GM12878 (cell line): ENCODE data around the gene COX6A2. TPM values are rescaled to one million over a fixed set of nuclear protein-coding genes. Genes with fewer than 3 reads are reported as not detected.

Experiments
- ATF7 ChIP-seq: fragments of 450-650 bp; IDR thresholded peaks from 2 replicates; pipeline ENCODE4 v1.6.1; 2016; ENCODE audit warnings: low read depth, mild to moderate bottlenecking
- CREB1 ChIP-seq: IDR thresholded peaks from 2 replicates; pipeline ENCODE4 v1.6.1; 2012; ENCODE audit warnings: low read depth, mild to moderate bottlenecking, inconsistent platforms
- HCFC1 ChIP-seq: fragments of 150-350 bp; IDR thresholded peaks from 2 replicates; pipeline ENCODE4 v1.6.1; 2014; ENCODE audit warnings: low read length
- JUNB ChIP-seq: IDR thresholded peaks from 2 replicates; pipeline ENCODE4 v1.6.1; 2016; ENCODE audit warnings: antibody characterized with exemption, mild to moderate bottlenecking
- NFIC ChIP-seq: IDR thresholded peaks from 2 replicates; pipeline ENCODE4 v1.6.1; 2012; ENCODE audit warnings: low read depth, mild to moderate bottlenecking, inconsistent platforms, low read length, moderate library complexity
- NR2C1 ChIP-seq: fragments of 450-650 bp; IDR thresholded peaks from 2 replicates; pipeline ENCODE4 v1.6.1; 2017; ENCODE audit warnings: antibody characterized with exemption, mild to moderate bottlenecking, moderate library complexity
- RBBP5 ChIP-seq: fragments of 200-600 bp; sonication (generic); conservative IDR thresholded peaks from 2 replicates; pipeline ENCODE4 v1.6.1; 2016
- ZNF207 ChIP-seq: fragments of 450-650 bp; IDR thresholded peaks from 2 replicates; pipeline ENCODE4 v1.6.1; 2014; ENCODE audit warnings: antibody characterized with exemption, mild to moderate bottlenecking, borderline replicate concordance
- ZNF217 ChIP-seq: fragments of 450-650 bp; IDR thresholded peaks from 2 replicates; pipeline ENCODE4 v1.6.1; 2017; ENCODE audit warnings: antibody characterized with exemption, mild to moderate bottlenecking
- ZSCAN29 ChIP-seq: fragments of 450-650 bp; IDR thresholded peaks from 2 replicates; pipeline ENCODE4 v1.6.1; 2017; ENCODE audit warnings: mild to moderate bottlenecking, moderate library complexity
- polyA plus RNA-seq, 11 experiments: library from polyadenylated mRNA; depleted of rRNA in 4 of 11; unstranded in 6 of 11; stranded (reverse) in 5 of 11; fragments of >200 nt; fragmentation: Nextera tagmentation in 4 of 11; fragmentation: Illumina TruSeq in 1 of 11; extraction: Ambion mirVana in 4 of 11; extraction: Trizol in 1 of 11; gene quantifications; 1 replicate in 1 of 11; 2 replicates in 10 of 11; pipeline versions ENCODE4 v1.2.1 to v1.2.3, GENCODE V29; 2011 to 2016; ENCODE audit warnings: inconsistent platforms in 2 of 11, missing spikeins in 2 of 11, low read depth in 1 of 11
- total RNA-seq, 4 experiments: library from RNA; depleted of rRNA in 3 of 4; stranded (reverse); fragments of >200 nt in 3 of 4; fragmentation: Illumina TruSeq in 1 of 4; extraction: Trizol in 1 of 4; gene quantifications; 2 replicates each; pipeline versions ENCODE4 v1.2.1 to v1.2.3, GENCODE V29; 2013 to 2021
- TF ChIP-seq, protein P1 (sequence below): fragments of 450-650 bp; IDR thresholded peaks from 2 replicates; pipeline ENCODE4 v1.6.1; 2017; ENCODE audit warnings: mild to moderate bottlenecking, moderate library complexity
- TF ChIP-seq, protein P2 (sequence below): fragments of 450-650 bp; IDR thresholded peaks from 2 replicates; pipeline ENCODE4 v1.6.1; 2016; ENCODE audit warnings: mild to moderate bottlenecking, moderate library complexity, borderline replicate concordance
- TF ChIP-seq, protein P3 (sequence below): IDR thresholded peaks from 2 replicates; pipeline ENCODE4 v1.6.1; 2011; ENCODE audit warnings: low read depth, low read length, improper control_type of control experiment, borderline replicate concordance
- TF ChIP-seq, protein P4 (sequence below): fragments of 450-650 bp; formaldehyde crosslinking; IDR thresholded peaks from 2 replicates; pipeline ENCODE4 v1.4.0; 2022; ENCODE audit warnings: mild to moderate bottlenecking, moderate library complexity
- TF ChIP-seq, protein P5 (sequence below): fragments of 150-350 bp; IDR thresholded peaks from 2 replicates; pipeline ENCODE4 v1.6.1; 2016; ENCODE audit warnings: low read depth, low read length

COX6A2 gene
- total and polyA plus RNA-seq, 10 of the 15 experiments (the other 5 are each of a cell fraction or from before 2014, with no cell fraction given), result not detected

DNA sequence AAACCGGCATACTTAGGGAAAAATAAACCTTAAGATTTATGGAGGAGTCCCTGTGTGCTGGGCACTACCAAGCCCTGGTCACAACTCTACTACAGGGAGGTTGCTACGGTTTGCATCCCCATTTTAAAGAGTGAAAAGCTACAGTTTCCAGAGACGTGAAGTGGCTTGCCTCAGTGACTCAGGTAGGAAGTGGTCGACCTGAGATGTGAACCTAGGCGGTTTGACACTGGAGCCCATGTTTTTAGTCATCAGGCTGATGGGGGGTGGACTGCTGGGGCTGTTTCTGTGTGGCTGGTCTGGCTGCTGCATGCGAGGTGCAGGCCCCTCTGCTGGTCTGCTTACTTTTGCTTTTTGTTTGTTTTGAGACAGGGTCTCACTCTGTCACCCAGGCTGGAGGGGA, 6.6 kb downstream of the COX6A2 start (continued):
- TF ChIP-seq, protein P1, sequence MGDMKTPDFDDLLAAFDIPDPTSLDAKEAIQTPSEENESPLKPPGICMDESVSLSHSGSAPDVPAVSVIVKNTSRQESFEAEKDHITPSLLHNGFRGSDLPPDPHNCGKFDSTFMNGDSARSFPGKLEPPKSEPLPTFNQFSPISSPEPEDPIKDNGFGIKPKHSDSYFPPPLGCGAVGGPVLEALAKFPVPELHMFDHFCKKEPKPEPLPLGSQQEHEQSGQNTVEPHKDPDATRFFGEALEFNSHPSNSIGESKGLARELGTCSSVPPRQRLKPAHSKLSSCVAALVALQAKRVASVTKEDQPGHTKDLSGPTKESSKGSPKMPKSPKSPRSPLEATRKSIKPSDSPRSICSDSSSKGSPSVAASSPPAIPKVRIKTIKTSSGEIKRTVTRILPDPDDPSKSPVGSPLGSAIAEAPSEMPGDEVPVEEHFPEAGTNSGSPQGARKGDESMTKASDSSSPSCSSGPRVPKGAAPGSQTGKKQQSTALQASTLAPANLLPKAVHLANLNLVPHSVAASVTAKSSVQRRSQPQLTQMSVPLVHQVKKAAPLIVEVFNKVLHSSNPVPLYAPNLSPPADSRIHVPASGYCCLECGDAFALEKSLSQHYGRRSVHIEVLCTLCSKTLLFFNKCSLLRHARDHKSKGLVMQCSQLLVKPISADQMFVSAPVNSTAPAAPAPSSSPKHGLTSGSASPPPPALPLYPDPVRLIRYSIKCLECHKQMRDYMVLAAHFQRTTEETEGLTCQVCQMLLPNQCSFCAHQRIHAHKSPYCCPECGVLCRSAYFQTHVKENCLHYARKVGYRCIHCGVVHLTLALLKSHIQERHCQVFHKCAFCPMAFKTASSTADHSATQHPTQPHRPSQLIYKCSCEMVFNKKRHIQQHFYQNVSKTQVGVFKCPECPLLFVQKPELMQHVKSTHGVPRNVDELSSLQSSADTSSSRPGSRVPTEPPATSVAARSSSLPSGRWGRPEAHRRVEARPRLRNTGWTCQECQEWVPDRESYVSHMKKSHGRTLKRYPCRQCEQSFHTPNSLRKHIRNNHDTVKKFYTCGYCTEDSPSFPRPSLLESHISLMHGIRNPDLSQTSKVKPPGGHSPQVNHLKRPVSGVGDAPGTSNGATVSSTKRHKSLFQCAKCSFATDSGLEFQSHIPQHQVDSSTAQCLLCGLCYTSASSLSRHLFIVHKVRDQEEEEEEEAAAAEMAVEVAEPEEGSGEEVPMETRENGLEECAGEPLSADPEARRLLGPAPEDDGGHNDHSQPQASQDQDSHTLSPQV, result no peak
- peak; percentile 54 for TF ChIP-seq NFIC
- TF ChIP-seq ZSCAN29, result no peak
- TF ChIP-seq, protein P2, sequence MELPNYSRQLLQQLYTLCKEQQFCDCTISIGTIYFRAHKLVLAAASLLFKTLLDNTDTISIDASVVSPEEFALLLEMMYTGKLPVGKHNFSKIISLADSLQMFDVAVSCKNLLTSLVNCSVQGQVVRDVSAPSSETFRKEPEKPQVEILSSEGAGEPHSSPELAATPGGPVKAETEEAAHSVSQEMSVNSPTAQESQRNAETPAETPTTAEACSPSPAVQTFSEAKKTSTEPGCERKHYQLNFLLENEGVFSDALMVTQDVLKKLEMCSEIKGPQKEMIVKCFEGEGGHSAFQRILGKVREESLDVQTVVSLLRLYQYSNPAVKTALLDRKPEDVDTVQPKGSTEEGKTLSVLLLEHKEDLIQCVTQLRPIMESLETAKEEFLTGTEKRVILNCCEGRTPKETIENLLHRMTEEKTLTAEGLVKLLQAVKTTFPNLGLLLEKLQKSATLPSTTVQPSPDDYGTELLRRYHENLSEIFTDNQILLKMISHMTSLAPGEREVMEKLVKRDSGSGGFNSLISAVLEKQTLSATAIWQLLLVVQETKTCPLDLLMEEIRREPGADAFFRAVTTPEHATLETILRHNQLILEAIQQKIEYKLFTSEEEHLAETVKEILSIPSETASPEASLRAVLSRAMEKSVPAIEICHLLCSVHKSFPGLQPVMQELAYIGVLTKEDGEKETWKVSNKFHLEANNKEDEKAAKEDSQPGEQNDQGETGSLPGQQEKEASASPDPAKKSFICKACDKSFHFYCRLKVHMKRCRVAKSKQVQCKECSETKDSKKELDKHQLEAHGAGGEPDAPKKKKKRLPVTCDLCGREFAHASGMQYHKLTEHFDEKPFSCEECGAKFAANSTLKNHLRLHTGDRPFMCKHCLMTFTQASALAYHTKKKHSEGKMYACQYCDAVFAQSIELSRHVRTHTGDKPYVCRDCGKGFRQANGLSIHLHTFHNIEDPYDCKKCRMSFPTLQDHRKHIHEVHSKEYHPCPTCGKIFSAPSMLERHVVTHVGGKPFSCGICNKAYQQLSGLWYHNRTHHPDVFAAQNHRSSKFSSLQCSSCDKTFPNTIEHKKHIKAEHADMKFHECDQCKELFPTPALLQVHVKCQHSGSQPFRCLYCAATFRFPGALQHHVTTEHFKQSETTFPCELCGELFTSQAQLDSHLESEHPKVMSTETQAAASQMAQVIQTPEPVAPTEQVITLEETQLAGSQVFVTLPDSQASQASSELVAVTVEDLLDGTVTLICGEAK, result no peak
- no peak for TF ChIP-seq CREB1
- peak; percentile 43; the same call in 1 of the 2 replicates for TF ChIP-seq ATF7
- no peak for TF ChIP-seq NR2C1
- no peak for TF ChIP-seq ZNF207
- TF ChIP-seq, protein P3, sequence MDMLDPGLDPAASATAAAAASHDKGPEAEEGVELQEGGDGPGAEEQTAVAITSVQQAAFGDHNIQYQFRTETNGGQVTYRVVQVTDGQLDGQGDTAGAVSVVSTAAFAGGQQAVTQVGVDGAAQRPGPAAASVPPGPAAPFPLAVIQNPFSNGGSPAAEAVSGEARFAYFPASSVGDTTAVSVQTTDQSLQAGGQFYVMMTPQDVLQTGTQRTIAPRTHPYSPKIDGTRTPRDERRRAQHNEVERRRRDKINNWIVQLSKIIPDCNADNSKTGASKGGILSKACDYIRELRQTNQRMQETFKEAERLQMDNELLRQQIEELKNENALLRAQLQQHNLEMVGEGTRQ, result no peak
- peak; percentile 85 for TF ChIP-seq JUNB
- no peak for TF ChIP-seq ZNF217
- TF ChIP-seq HCFC1, result no peak
- TF ChIP-seq RBBP5, result no peak
- TF ChIP-seq, protein P4, sequence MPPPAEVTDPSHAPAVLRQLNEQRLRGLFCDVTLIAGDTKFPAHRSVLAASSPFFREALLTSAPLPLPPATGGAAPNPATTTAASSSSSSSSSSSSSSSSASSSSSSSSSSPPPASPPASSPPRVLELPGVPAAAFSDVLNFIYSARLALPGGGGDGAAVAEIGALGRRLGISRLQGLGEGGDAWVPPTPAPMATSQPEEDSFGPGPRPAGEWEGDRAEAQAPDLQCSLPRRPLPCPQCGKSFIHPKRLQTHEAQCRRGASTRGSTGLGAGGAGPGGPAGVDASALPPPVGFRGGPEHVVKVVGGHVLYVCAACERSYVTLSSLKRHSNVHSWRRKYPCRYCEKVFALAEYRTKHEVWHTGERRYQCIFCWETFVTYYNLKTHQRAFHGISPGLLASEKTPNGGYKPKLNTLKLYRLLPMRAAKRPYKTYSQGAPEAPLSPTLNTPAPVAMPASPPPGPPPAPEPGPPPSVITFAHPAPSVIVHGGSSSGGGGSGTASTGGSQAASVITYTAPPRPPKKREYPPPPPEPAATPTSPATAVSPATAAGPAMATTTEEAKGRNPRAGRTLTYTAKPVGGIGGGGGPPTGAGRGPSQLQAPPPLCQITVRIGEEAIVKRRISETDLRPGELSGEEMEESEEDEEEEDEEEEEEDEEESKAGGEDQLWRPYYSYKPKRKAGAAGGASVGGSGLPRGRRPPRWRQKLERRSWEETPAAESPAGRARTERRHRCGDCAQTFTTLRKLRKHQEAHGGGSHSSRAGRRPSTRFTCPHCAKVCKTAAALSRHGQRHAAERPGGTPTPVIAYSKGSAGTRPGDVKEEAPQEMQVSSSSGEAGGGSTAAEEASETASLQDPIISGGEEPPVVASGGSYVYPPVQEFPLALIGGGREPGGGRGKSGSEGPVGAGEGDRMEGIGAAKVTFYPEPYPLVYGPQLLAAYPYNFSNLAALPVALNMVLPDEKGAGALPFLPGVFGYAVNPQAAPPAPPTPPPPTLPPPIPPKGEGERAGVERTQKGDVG (CRISPR knock-in tag), result no peak
- TF ChIP-seq, protein P5, sequence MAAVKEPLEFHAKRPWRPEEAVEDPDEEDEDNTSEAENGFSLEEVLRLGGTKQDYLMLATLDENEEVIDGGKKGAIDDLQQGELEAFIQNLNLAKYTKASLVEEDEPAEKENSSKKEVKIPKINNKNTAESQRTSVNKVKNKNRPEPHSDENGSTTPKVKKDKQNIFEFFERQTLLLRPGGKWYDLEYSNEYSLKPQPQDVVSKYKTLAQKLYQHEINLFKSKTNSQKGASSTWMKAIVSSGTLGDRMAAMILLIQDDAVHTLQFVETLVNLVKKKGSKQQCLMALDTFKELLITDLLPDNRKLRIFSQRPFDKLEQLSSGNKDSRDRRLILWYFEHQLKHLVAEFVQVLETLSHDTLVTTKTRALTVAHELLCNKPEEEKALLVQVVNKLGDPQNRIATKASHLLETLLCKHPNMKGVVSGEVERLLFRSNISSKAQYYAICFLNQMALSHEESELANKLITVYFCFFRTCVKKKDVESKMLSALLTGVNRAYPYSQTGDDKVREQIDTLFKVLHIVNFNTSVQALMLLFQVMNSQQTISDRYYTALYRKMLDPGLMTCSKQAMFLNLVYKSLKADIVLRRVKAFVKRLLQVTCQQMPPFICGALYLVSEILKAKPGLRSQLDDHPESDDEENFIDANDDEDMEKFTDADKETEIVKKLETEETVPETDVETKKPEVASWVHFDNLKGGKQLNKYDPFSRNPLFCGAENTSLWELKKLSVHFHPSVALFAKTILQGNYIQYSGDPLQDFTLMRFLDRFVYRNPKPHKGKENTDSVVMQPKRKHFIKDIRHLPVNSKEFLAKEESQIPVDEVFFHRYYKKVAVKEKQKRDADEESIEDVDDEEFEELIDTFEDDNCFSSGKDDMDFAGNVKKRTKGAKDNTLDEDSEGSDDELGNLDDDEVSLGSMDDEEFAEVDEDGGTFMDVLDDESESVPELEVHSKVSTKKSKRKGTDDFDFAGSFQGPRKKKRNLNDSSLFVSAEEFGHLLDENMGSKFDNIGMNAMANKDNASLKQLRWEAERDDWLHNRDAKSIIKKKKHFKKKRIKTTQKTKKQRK, result no peak
